NCI-H82 (cell line): ENCODE results near the gene SOX18.
"Not testable (repeated sequence)": the region's sequence is repeated elsewhere in the genome, so short reads cannot be mapped to it uniquely, and the experiment has no call there.

Experiments used
- DNase-seq: peaks from one replicate; lab custom pipeline; 2025; lab: John Stamatoyannopoulos, UW

Gene SOX18

GRCh38 chr20:64023361-64024140 is 25.9 kb downstream of the SOX18 start:
- no peak for DNase-seq

GRCh38 chr20:64022671-64023360 is 26.6 kb downstream of the SOX18 start:
- no peak for DNase-seq

GRCh38 chr20:64021124-64021975 is 28.1 kb downstream of the SOX18 start:
- DNase-seq = no peak

GRCh38 chr20:64015635-64016034 is 33.8 kb downstream of the SOX18 start:
- DNase-seq = no peak

GRCh38 chr20:64012385-64013154 is 36.9 kb downstream of the SOX18 start:
- DNase-seq = not testable (repeated sequence)

GRCh38 chr20:64011366-64011779 is 38.1 kb downstream of the SOX18 start:
- DNase-seq = no peak

- DNase-seq = no peak
Measured at GRCh38 chr20:64010711-64011237, 38.7 kb downstream of the SOX18 start.

GRCh38 chr20:64009811-64010387 is 39.5 kb downstream of the SOX18 start:
- DNase-seq = no peak

GRCh38 chr20:64006902-64007301 is 42.5 kb downstream of the SOX18 start:
- DNase-seq = no peak

- DNase-seq = no peak
Measured at GRCh38 chr20:64006490-64006889, 42.9 kb downstream of the SOX18 start.

- no peak for DNase-seq
Measured at GRCh38 chr20:64005394-64005793, 44.0 kb downstream of the SOX18 start.

- no peak for DNase-seq
Measured at GRCh38 chr20:64003960-64004725, 45.3 kb downstream of the SOX18 start.

GRCh38 chr20:64001607-64002011 is 47.8 kb downstream of the SOX18 start:
- DNase-seq = no peak

GRCh38 chr20:64000906-64001305 is 48.5 kb downstream of the SOX18 start:
- no peak for DNase-seq
